GM12892 (cell line): ENCODE measurements around the gene FGF2.
"Not testable (repeated sequence)": the region's sequence is repeated elsewhere in the genome, so short reads cannot be mapped to it uniquely, and the experiment has no call there.

Experiments used
- DNase-seq: peaks from one replicate; pipeline ENCODE4 v3.0.0; 2011; ENCODE audit not compliant: insufficient read length
- FAIRE-seq: peaks from 2 replicates; lab custom pipeline; 2011; peaks lifted over from hg19 to GRCh38; lab: Jason Lieb, UNC
- POLR2A ChIP-seq: IDR thresholded peaks from 2 replicates; pipeline ENCODE4 v1.6.1; 2011; ENCODE audit warnings: low read depth, low read length, control low read depth
- POLR2AphosphoS5 ChIP-seq: IDR thresholded peaks from 2 replicates; pipeline ENCODE4 v1.6.1; 2011; ENCODE audit warnings: low read depth, low read length, control low read depth
- TAF1 ChIP-seq: IDR thresholded peaks from 2 replicates; pipeline ENCODE4 v1.6.1; 2011; ENCODE audit warnings: low read depth, mild to moderate bottlenecking, control low read depth, low read length, borderline replicate concordance

FGF2 gene

DNA sequence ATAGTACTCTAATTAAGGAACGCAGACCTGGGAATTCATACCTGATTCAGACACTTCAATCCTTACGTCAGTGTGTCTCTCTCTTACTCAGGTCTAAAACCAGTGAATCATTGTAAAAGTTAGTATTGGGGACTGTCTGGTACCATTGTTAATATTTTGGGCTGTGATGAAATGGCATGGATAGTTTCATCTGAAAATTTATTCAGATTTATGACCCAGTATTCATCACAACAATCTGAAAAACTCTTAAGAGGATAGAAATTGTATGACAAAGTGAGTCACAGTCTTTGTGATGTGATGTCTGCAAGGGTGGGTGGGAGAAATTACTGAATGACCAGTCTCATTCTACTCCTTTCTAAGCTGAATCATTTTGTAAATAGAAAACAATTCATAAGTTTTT is 10.3 kb downstream of the FGF2 start:
- TF ChIP-seq TAF1, result no peak
- no peak for TF ChIP-seq POLR2A
- TF ChIP-seq POLR2AphosphoS5, result no peak
- DNase-seq (no peak), FAIRE-seq (no peak)

DNA sequence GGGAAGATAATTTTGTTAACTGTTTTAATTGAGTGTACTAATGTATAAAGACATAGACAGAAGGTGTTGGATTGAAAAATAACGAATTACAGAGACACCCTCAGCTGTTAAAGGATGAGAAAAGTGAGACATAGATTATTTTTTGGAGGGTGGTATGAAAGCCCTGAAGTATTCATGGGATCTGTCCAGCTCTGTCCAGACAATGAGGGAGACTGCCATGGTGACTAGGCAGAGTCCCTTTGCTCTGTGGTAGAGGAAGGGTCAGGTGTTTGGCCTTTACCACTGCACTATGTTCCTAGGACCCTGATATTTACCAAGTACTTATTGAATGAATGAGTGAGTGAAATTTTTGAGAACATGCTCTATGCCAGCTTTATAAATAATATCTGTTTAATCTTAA is 11.4 kb downstream of the FGF2 start:
- DNase-seq (no peak), FAIRE-seq (no peak)
- no peak for TF ChIP-seq TAF1
- TF ChIP-seq POLR2AphosphoS5, result no peak
- TF ChIP-seq POLR2A, result no peak

DNA sequence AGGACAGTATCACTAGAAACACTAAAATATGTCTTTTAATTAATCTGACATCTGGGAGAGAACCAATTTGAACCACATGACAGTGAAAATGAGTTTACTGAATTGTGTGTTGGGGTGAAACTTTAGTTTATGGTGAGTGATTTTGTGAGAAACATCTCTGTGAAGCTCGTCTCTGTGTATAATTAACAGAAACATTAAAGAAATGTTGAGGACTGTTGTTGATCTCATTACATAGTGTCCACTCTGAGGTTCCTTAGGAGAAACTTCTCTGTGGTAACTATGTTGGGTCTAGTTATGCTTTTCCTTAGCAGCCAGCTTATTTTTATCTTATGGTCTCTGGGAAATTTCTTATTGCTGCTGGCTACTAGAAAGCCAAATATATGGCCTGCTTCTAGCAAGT is 15.8 kb downstream of the FGF2 start:
- TF ChIP-seq POLR2A (no peak), TAF1 (no peak), POLR2AphosphoS5 (no peak)
- DNase-seq (no peak), FAIRE-seq (no peak)

DNA sequence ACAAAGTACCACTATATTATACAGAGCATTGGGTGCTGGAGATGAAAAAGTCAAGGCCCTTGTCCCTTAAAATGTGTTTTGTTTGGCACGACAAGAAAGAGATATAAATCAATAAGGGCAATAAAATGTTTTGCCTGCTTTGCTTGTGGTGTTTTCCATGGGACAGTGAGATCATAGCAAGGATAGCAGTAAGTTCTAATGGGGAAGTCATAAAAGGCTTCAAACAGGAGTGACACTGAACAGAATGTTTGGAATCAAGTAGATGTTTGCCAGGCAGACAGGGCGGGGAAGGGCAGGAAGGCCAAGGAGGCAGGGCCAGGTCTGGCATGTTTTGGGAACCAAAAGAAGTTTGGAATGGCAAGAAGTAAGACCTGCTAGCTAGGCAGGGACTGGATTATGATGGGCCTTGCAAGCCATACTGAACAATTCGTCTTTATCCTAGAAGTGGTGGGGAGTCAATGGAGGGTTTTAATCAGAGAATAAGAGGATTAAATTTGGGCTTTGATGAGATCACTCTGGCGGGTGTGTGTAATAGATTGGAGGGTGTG is 16.4 kb downstream of the FGF2 start:
- DNase-seq (no peak), FAIRE-seq (no peak)
- no peak for TF ChIP-seq TAF1
- no peak for TF ChIP-seq POLR2A
- TF ChIP-seq POLR2AphosphoS5, result no peak

DNA sequence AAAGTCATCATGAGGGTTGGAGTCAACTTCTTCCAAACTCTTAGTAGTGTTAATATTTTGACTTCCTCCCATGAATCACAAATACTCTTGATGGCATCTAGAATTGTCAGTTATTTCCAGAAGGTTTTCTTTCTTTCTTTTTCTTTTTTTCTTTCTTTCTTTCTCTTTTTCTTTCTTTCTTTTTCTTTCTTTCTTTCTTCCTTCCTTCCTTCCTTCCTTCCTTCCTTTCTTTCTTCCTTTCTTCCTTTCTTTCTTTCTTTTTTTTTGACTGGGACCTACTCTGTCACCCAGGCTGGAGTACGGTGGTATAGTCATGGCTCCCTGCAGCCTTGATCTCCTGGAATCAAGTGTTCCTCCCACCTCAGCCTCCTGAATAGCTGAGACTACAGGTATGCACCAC is 17.8 kb downstream of the FGF2 start:
- not testable (repeated sequence) for FAIRE-seq, DNase-seq

DNA sequence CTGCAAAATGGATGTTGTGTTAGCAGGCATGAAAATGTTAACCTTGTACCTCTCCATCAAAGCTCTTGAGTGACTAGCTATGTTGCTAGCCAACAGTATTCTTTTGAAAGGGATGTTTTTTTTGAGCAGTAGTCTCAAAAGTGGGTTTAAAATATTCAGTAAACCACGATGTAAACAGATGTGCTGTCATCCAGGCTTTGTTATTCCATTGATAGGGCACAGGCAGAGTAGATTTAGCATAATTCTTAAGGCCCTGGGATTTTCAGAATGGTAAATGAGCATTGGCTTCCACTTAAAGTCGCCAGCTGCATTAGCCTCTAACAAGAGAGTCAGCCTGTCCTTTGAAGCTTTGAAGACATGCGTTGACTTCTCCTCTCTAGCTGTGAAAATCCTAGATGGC is 18.4 kb downstream of the FGF2 start:
- DNase-seq, result no peak
- TF ChIP-seq POLR2A (no peak), TAF1 (no peak), POLR2AphosphoS5 (no peak)
- FAIRE-seq, result peak; percentile 14

DNA sequence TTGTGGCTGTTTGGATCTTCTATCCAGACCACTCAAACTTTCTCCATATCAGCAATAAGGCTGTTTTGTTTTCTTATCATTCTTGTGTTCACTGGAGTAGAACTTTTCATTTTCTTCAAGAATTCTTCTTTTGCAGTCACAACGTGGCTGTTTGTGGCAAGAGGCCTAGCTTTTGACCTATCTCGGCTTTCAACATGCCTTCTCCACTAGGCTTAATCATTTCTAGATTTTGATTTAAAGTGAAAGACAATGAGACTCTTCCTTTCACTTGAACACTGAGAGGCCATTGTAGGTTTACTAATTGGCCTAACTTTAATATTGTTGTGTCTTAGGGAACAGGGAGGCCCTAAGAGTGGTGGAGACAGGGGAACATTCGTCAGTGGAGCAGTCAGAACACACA is 19.1 kb downstream of the FGF2 start:
- TF ChIP-seq POLR2AphosphoS5 (no peak), POLR2A (no peak), TAF1 (no peak)
- no peak for DNase-seq
- FAIRE-seq, result no peak

DNA sequence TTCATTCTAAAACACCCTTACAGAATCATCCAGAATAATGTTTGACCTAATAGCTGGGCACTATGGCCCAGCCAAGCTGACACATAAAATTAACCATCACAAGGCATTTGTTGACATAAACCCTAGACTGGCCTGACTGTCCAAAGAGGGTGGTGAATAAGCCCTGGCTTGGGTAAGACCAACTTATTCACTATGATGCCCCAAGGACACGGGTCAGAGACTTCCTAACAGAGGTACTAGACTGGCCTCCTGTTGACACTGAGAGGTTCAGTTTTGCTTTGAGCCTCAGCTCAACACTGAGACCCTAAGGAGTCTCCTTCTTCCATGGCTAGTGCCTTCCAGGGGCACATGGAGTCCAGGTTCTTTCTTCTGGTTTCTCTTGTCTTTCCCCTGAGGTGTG is 21.3 kb downstream of the FGF2 start:
- TF ChIP-seq TAF1 (no peak), POLR2A (no peak), POLR2AphosphoS5 (no peak)
- no peak for DNase-seq
- FAIRE-seq, result no peak

DNA sequence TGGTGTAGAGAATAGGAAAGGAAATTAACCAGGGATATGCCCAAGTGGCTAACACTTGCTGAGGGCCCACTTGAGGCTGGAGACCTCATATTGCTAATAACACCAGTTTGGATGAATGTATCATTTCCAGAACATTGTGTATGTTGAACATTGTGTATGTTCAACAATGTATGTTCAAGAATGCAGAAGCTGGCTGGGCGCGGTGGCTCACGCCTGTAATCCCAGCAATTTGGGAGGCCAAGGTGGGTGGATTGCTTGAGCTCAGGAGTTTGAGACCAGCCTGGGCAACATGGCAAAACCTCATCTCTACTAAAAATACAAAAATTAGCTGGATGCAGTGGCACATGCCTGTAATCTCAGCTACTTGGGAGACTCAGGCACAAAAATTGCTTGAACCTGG is 23.2 kb downstream of the FGF2 start:
- not testable (repeated sequence) for DNase-seq, FAIRE-seq

DNA sequence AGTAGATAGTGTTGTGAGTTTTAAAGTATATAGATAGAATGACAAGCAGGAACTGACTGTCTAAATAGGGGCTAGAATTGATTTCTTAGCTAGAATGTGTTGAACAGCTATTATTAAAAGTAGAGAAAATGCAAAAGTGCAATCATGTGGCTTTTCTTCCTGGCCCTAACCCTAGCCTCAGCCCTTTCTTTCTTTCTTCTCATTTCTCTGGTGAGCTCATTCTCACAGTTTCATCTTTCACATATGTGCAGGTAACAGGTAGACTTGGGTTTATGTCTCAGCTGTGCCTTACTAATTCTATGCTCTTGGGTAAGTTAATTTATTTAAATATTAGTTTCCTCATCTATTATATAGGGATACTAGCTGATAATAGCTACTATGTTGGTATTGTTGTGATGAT is 24.9 kb downstream of the FGF2 start:
- DNase-seq, result no peak
- FAIRE-seq, result no peak
- no peak for TF ChIP-seq POLR2A
- TF ChIP-seq TAF1, result no peak
- no peak for TF ChIP-seq POLR2AphosphoS5

DNA sequence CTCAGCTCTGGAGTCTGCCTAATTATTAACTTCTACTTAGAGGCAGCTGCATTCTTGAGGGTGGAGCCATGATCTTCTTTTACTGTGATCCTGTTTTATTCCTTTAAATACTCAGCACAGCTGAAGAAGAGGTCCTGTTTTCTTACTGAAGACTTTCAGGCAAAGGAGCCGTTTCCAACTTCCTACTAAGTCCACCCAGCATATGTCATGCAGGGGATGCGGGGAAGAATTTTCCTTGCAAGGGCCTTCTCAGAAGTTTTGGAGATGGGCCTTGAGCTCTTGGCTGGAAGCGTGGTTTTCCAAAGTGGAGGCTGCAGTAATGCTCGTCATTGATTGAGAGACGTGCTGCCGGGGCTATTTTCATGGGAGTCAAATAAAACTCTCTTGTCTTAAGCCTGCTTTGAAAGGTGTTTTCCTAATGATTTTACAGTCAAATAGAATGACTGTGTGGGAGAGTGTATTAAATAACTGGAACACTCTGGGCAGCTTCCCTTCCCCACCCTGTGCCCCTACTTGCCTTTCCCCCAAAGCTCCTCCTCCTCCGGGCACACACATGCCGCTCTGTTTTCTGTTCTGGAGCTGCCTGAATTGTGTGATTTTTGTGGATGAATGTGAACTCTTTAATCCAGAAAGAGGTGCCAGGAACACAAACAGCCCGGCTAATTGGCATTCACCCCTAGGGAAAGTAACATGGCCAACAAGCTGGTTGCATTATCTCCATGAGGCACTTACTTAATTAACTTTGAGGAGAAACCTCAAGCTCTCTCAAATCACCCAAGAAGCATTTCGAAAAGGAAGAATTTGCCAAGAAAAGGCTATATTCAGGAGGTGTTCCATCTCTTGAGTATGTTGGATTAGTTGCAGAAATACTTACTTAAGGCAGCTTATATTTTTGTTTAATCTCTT is 28.1 kb downstream of the FGF2 start:
- TF ChIP-seq POLR2A, result no peak
- no peak for TF ChIP-seq POLR2AphosphoS5
- TF ChIP-seq TAF1, result no peak
- FAIRE-seq, result no peak
- no peak for DNase-seq

DNA sequence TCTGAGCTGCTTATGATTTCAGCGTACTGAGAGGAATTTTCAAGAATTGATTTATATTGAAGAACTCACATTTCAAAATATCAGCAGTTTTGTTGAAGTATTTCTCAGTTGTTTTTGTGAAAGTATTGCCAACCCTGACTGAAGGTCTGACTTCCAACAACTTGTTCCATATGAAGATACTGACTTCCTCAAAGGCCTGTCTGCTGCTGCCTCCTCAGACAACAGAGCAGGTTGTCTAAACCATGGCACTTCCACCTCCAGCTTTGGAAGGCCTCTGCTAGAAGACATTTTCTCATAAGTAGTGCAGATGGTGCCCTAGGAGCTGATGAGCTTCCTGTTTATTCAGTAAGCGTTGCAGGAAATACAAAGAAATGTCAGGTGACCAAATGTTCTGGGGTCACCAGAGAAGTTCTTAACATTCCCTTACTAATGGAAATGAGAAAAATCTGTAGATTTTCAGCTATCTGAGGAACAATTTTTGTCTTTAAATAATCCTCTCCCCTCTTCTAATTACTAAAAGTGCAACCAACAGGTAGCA is 28.8 kb downstream of the FGF2 start:
- DNase-seq (no peak), FAIRE-seq (no peak)
- TF ChIP-seq TAF1 (no peak), POLR2A (no peak), POLR2AphosphoS5 (no peak)

DNA sequence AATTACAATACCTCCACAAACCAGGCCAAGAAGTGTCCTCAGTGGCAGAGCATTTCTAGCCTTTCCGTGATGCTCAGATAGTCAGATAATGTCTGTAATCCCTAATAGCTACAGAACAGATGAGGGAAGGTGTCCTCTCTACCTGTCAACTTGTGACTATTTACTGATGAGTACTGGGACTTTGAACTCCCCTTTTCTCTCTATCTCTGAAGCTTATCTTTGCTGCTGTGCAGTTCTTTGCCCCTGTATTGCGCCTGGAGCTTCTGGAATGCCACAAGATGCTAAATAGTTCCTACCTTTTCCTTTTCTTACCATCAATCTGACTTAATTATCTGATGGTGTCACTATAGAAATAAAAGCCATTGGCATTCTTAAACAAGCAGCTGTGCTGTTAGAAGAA is 30.5 kb downstream of the FGF2 start:
- no peak for DNase-seq
- FAIRE-seq, result no peak
- TF ChIP-seq TAF1, result no peak
- TF ChIP-seq POLR2AphosphoS5, result no peak
- no peak for TF ChIP-seq POLR2A
